ENCODE measurements around the gene ANKRD18A.
"Not testable (repeated sequence)": the region's sequence is repeated elsewhere in the genome, so short reads cannot be mapped to it uniquely, and the experiment has no call there.

ANKRD18A gene

DNA sequence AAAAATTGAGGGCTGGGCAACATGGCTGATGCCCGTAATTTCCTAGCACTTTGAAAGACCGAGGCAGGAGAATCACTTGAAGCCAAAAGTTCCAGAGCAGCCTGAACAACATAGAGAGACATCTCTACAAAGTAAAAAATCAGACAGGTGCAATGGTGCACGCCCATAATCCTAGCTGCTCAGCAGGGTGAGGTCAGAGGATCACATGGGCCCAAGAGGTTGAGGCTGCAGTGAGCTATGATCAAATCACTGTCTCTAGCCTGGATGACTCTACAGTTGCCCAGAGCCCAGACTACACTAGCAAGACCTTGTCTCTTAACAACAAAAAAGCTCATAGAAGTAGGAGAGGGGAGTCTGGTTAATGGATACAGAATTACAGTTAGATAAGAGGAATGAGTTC is 40.3 kb downstream of the ANKRD18A start:
- peak; percentile 51 for FAIRE-seq
- not testable (repeated sequence) for DNase-seq (ENCODE audit: insufficient read length, low spot score)

GRCh38 chr9:38576181-38576580 is 44.2 kb downstream of the ANKRD18A start:
- DNase-seq (ENCODE audit: insufficient read length, low spot score); FAIRE-seq: not testable (repeated sequence)

DNA sequence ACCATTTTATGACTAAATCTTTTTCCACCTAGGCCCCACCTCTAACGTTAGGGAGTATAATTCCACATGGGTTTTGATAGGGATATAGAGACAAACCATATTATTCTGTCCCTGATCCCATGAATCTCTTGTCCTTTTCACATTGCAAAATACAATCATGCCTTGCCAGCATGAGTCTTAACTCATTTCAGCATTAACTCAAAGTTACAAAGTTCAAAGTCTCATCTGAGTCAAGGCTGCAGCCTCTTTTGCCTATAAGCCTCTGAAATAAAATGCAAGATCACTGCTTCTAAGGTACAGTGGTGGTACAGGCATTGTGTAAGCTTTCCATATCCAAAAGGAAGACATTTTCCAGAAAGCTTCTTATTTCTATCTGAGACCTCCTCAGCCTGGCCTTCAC is 54.3 kb downstream of the ANKRD18A start:
- DNase-seq (ENCODE audit: insufficient read length, low spot score); FAIRE-seq: not testable (repeated sequence)

DNA sequence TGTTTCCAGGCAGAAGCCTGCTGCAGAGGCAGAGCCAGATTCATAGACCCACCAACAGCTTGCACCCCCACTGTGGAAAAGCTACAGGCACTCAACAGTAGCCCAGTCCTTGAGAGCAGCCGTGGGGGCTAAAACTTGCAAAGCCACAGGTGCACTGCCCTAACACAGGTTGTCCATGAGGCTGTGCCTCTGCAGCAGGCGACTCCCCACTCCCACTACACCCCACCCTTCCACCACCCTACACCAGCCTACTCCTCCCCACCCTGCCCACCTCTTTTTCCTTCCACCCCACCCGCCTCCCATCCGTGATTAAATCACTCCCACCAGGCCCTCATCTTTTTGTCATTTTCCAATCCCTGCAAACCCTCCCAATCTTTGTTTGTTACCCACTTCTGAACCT is 55.2 kb downstream of the ANKRD18A start:
- not testable (repeated sequence) for FAIRE-seq; DNase-seq (ENCODE audit: insufficient read length, low spot score)

GRCh38 chr9:38563911-38564310 is 56.5 kb downstream of the ANKRD18A start:
- not testable (repeated sequence) for FAIRE-seq; DNase-seq (ENCODE audit: insufficient read length, low spot score)

DNA sequence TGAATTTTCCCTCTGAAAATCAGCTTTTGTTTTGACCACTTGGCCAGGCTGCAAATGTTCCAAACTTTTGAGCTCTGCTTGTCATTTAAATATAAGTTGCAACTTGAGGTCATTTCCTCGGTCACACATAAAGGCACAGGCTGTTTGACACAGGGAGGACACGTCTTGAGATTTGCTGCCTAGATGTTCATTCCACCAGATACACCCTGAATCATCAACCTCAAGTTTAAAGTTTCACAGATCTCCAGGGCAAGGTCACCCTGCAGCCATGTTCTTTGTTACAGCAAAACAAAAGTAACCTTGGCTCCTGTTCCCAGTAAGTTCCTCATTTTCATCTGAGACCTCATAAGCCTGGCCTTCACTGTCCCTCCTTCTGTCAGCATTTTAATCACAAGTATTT is 59.3 kb downstream of the ANKRD18A start:
- not testable (repeated sequence) for DNase-seq (ENCODE audit: insufficient read length, low spot score); FAIRE-seq

- DNase-seq (ENCODE audit: insufficient read length, low spot score); FAIRE-seq: not testable (repeated sequence)
These were observed 61.2 kb downstream of the ANKRD18A start for GRCh38 chr9:38559172-38559571.

DNA sequence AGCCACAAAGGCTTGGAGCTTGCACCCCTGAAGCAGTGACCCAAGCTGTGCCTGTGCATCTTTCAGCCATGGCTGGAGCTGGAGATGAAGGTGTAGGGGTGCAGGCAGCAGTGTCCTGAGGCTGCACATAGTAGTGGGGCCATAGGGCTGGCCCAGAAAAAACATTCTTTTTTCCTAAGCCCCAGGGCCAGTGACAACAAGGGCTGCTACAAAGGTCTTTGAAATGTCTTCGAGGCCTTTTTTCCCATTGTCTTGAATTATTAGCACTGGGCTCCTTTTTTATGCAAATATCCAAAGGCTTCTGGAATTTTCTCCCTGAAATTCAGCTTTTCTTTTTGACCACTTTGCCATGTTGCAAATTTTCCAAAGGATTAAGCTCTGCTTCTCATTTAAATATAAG is 62.6 kb downstream of the ANKRD18A start:
- FAIRE-seq; DNase-seq (ENCODE audit: insufficient read length, low spot score): not testable (repeated sequence)

DNA sequence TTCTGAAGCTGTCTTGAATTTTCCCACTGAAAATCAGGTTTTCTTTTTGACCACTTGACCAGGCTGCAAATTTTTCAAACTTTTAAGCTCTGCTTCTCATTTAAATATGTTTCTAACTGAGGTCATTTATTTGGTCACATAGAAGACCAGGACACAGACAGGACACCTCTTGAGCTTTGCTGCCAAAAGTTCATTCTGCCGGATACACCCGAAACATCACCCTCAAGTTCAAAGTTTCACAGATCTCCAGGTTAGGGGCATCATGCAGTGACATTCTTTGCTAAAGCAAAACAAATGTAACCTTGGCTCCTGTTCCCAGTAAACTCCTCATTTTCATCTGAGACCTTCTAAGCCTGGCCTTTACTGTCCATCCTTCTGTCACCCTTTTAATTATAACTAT is 65.4 kb downstream of the ANKRD18A start:
- DNase-seq (ENCODE audit: insufficient read length, low spot score); FAIRE-seq: not testable (repeated sequence)

DNA sequence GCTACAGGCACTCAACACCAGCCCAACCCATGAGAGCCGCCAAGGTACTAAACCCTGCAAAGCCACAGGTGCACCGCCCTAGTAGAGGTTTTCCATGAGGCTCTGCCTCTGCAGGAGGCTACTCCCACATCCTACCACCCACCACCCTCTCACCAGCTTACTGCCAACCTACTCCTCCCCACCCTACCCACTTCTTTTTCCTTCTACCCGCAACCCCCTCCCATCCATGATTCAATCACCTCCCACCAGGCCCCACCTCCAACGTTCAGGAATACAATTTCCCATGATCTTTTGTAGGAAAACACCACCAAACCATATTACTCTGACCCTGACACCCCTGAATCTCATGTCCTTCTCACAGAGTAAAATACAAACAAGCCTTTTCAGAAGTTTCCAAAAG is 67.4 kb downstream of the ANKRD18A start:
- FAIRE-seq; DNase-seq (ENCODE audit: insufficient read length, low spot score): not testable (repeated sequence)

DNA sequence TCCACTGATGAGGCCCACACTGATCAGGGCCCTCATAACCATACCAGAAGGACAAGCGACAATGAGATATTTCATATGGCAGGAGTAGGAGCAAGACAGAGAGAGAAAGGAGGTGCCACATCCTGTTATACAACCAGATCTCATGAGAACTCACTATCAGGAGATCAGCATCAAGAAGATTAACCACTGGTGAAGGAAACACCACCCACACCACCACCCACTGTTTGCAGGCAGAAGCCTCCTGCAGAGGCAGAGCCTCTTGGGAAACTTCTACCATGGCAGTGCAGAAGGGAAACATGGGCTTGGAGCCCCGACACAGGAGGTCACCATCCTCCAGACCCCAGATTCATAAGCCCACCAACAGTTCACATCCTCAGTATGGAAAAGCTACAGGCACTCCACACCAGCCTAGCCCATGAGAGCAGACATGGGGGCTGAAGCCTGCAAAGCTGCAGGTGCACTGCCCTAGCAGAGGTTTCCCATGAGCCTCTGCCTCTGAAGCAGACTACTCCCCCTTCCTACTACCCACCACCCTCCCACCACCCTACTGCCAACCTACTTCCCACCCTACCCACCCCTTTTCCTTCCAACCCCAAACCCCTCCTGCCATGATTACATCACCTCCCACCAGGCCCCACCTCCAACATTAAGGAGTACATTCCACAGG is 73.8 kb downstream of the ANKRD18A start:
- not testable (repeated sequence) for FAIRE-seq

GRCh38 chr9:38540535-38540934 is 79.9 kb downstream of the ANKRD18A start:
- not testable (repeated sequence) for FAIRE-seq; DNase-seq (ENCODE audit: insufficient read length, low spot score)

More for the DNA sequence above, 73.8 kb downstream of the ANKRD18A start:
- DNase-seq (ENCODE audit: insufficient read length, low spot score), result not testable (repeated sequence)

DNA sequence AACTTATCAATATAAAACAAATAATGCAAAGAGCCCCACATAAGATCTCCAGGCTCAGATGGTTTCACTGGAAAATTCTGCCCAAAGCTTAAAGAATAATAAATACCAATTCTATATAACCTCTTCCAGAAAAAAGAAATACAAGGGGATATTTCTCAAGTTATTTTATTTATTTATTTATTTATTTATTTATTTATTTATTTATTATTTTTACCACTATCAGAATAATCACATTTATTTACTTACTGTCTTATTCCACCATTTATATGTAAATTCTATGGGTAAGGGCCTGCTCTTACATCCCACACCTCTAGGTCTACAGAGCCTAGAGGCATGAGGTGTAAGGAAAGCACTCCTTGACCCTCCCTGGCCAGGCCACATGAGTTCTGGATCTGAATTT is 91.1 kb downstream of the ANKRD18A start:
- no peak for FAIRE-seq
- TF ChIP-seq CTCF (IDR thresholded peaks at IDR 0.05; ENCODE audit: insufficient read depth, missing control alignments), result no peak

DNA sequence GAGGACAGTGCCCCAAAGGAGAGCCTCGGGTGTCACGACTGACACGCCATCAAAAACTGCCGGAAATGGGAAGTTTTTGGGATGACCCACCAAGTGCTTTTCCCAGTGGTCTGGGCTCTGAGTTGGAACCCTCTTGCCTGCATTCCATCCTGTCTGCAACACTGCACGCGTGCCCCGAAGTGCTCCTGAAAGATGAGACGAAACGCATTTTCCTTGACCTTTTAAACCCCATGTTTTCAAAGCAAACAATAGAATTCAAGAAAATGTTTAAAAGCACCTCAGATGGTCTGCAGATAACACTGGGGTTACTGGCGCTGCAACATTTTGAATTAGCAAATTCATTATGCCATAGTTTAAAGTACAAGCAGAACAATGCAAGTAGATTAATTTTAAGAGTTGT is 92.9 kb downstream of the ANKRD18A start:
- no peak for DNase-seq (ENCODE audit: insufficient read length, low spot score)
- no peak for FAIRE-seq
- TF ChIP-seq CTCF (IDR thresholded peaks at IDR 0.05; ENCODE audit: insufficient read depth, missing control alignments), result no peak

More for the DNA sequence above, 91.1 kb downstream of the ANKRD18A start:
- no peak for DNase-seq (ENCODE audit: insufficient read length, low spot score)
